ENCODE data around the gene UTY. TPM values are rescaled to one million over a fixed set of nuclear protein-coding genes. Genes with fewer than 3 reads are reported as not detected.

Gene UTY
- total and polyA plus RNA-seq, 12 donors, result 0.04 to 56.7 (median 30.7) TPM; not detected in 6

GRCh38 chrY:13443146-13443545 is 36.7 kb downstream of the UTY start:
- H3K36me3 ChIP-seq (replicated peaks in 1 of 2), result no peaks in the 10 kb centered on the region
- no peak for DNase-seq
- intact Hi-C loops (cut with DNase I), result no loop called here
- 81 to 84% methylated on average over 7 of the region's 7 CpGs; no CpG with 5 or more reads in 2 of the 4 donors for WGBS, 4 donors
- no peak overlapping the region for H3K27ac ChIP-seq
- no peaks in the 10 kb centered on the region for H3K27me3 ChIP-seq
- H3K4me1 ChIP-seq (replicated peaks in 1 of 2), result no peaks in the 10 kb centered on the region
- H3K4me3 ChIP-seq, result no peak overlapping the region
- TF ChIP-seq POLR2A (IDR thresholded peaks at IDR 0.05) (no peak), CTCF (IDR thresholded peaks at IDR 0.05) (no peak)
- no peaks in the 10 kb centered on the region for H3K9me3 ChIP-seq (replicated peaks in 1 of 3)

- no peaks in the 10 kb centered on the region for H3K9me3 ChIP-seq (replicated peaks in 1 of 3)
- H3K27ac ChIP-seq, result no peak overlapping the region
- H3K27me3 ChIP-seq, result no peaks in the 10 kb centered on the region
- no peaks in the 10 kb centered on the region for H3K4me1 ChIP-seq (replicated peaks in 1 of 2)
- intact Hi-C loops (cut with DNase I), result no loop called here
- H3K36me3 ChIP-seq (replicated peaks in 1 of 2), result no peaks in the 10 kb centered on the region
- no peak for DNase-seq
- WGBS, 4 donors, result 94 to 95% methylated on average over 1 of the region's 1 CpG; no CpG with 5 or more reads in 2 of the 4 donors
- no peak overlapping the region for H3K4me3 ChIP-seq
- no peak for TF ChIP-seq CTCF (IDR thresholded peaks at IDR 0.05)
- TF ChIP-seq POLR2A (IDR thresholded peaks at IDR 0.05), result no peak
These were observed 39.0 kb downstream of the UTY start for GRCh38 chrY:13440811-13441210.

- no peaks in the 10 kb centered on the region for H3K36me3 ChIP-seq (replicated peaks in 1 of 2)
- DNase-seq, result peak in 2 of 7 donors; percentile 58 to 63
- no peaks in the 10 kb centered on the region for H3K4me1 ChIP-seq (replicated peaks in 1 of 2)
- intact Hi-C loops (cut with DNase I), result no loop called here
- H3K4me3 ChIP-seq, result no peak overlapping the region
- H3K27ac ChIP-seq, result no peak overlapping the region
- no peaks in the 10 kb centered on the region for H3K27me3 ChIP-seq
- no peaks in the 10 kb centered on the region for H3K9me3 ChIP-seq (replicated peaks in 1 of 3)
- no peak for TF ChIP-seq CTCF (IDR thresholded peaks at IDR 0.05)
- TF ChIP-seq POLR2A (IDR thresholded peaks at IDR 0.05), result no peak
- 50 to 58% methylated on average over 24 to 25 of the region's 25 CpGs; no CpG with 5 or more reads in 2 of the 4 donors for WGBS, 4 donors
These were observed 43.6 kb downstream of the UTY start for GRCh38 chrY:13435968-13436937.

GRCh38 chrY:13435206-13435967 is 44.4 kb downstream of the UTY start:
- intact Hi-C loops (cut with DNase I), result no loop called here
- no peak for DNase-seq
- H3K36me3 ChIP-seq (replicated peaks in 1 of 2), result no peaks in the 10 kb centered on the region
- H3K27me3 ChIP-seq, result no peaks in the 10 kb centered on the region
- H3K4me1 ChIP-seq (replicated peaks in 1 of 2), result no peaks in the 10 kb centered on the region
- H3K27ac ChIP-seq, result no peak overlapping the region
- WGBS, 4 donors, result 54 to 66% methylated on average over 17 to 22 of the region's 22 CpGs; no CpG with 5 or more reads in 2 of the 4 donors
- H3K9me3 ChIP-seq (replicated peaks in 1 of 3), result no peaks in the 10 kb centered on the region
- TF ChIP-seq POLR2A (IDR thresholded peaks at IDR 0.05) (no peak), CTCF (IDR thresholded peaks at IDR 0.05) (no peak)
- no peak overlapping the region for H3K4me3 ChIP-seq

All from adrenal gland (tissue), 12 donors.